ENCODE measurements around the gene ARPP19.
"Not testable (repeated sequence)": the region's sequence is repeated elsewhere in the genome, so short reads cannot be mapped to it uniquely, and the experiment has no call there.

Gene ARPP19

GRCh38 chr15:52568601-52569585 lies at the start of gene ARPP19:
ARPP19 (minus strand) TSS chr15:52569030; CDS start chr15:52568892, 138 bp downstream.
- DNase-seq = peak; percentile 65

- no peak for DNase-seq
Observed at GRCh38 chr15:52617026-52617425, 48.2 kb upstream of the ARPP19 start.

GRCh38 chr15:52615302-52615701 lies 46.5 kb upstream of the ARPP19 start:
- no peak for DNase-seq

GRCh38 chr15:52609593-52609992 lies 40.8 kb upstream of the ARPP19 start:
- DNase-seq = no peak

GRCh38 chr15:52584414-52584813 lies 15.6 kb upstream of the ARPP19 start:
- DNase-seq = no peak

- no peak for DNase-seq
Observed at GRCh38 chr15:52579852-52580251, 11.0 kb upstream of the ARPP19 start.

GRCh38 chr15:52576692-52577091 lies 7.9 kb upstream of the ARPP19 start:
- DNase-seq = no peak

GRCh38 chr15:52575573-52575972 lies 6.7 kb upstream of the ARPP19 start:
- not testable (repeated sequence) for DNase-seq

- DNase-seq = no peak
Observed at GRCh38 chr15:52575072-52575471, 6.2 kb upstream of the ARPP19 start.

- not testable (repeated sequence) for DNase-seq
Observed at GRCh38 chr15:52574623-52575022, 5.8 kb upstream of the ARPP19 start.

- DNase-seq = no peak
Observed at GRCh38 chr15:52567871-52568600, 794 bp downstream of the ARPP19 start.

- DNase-seq = no peak
Observed at GRCh38 chr15:52566889-52567288, 1.9 kb downstream of the ARPP19 start.

GRCh38 chr15:52565417-52566358 lies 3.1 kb downstream of the ARPP19 start:
- not testable (repeated sequence) for DNase-seq

GRCh38 chr15:52563501-52564060 lies 5.2 kb downstream of the ARPP19 start:
- DNase-seq = no peak

GRCh38 chr15:52559575-52559974 lies 9.3 kb downstream of the ARPP19 start:
- DNase-seq = no peak

- no peak for DNase-seq
Observed at GRCh38 chr15:52559022-52559421, 9.8 kb downstream of the ARPP19 start.

- DNase-seq = no peak
Observed at GRCh38 chr15:52558196-52558595, 10.6 kb downstream of the ARPP19 start.

GRCh38 chr15:52557274-52557641 lies 11.6 kb downstream of the ARPP19 start:
- DNase-seq = no peak

- no peak for DNase-seq
Observed at GRCh38 chr15:52556524-52557273, 12.1 kb downstream of the ARPP19 start.

GRCh38 chr15:52552303-52552702 lies 16.5 kb downstream of the ARPP19 start:
- no peak for DNase-seq

GRCh38 chr15:52551762-52552161 lies 17.1 kb downstream of the ARPP19 start:
- no peak for DNase-seq

- not testable (repeated sequence) for DNase-seq
Observed at GRCh38 chr15:52551186-52551585, 17.6 kb downstream of the ARPP19 start.
